IPS-11a (cell line): ENCODE data around the gene APOBEC3A.
"Not testable (repeated sequence)": the region's sequence is repeated elsewhere in the genome, so short reads cannot be mapped to it uniquely, and the experiment has no call there.

ENCODE experiments used
- H3K4me3 ChIP-seq: one replicate; pipeline ENCODE4 v1.5.1; 2013; ENCODE audit warnings: low read depth, low read length, control low read depth

The APOBEC3A gene

DNA sequence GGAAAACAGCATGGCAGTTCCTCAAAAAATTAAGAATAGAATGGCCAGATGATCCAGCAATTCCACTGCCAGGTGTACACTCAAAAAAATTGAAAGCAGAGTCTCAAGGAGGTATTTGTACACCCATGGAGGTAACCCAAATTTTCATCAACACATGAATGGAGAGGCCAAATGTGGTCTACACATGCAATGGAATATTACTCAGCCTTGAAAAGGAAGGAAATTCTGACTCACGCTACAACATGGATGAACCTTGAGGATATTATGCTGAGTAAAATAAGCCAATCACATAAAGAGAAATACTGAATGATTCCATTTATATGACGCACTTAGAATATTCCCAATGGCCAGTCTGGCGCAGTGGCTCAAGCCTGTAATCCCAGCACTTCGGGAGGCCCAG is 19.9 kb downstream of the APOBEC3A start:
- not testable (repeated sequence) for H3K4me3 ChIP-seq

DNA sequence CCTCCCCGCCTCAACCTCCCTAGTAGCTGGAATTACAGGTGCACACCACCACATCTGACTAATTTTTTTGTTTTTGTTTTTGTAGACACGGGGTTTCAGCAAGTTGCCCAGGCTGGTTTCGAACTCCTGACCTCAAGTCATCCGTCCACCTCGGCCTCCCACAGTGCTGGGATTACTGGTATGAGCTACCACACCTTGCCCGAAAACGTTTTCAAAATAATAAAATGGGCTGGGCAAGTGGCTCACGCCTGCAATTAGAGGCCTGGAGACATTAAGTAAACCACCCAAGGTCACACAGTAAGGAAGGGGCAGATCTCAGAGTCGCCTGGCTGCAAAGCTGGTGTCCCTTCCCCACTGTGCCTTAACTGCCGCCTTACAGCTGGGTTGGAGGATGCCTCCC is 23.2 kb downstream of the APOBEC3A start:
- not testable (repeated sequence) for H3K4me3 ChIP-seq

DNA sequence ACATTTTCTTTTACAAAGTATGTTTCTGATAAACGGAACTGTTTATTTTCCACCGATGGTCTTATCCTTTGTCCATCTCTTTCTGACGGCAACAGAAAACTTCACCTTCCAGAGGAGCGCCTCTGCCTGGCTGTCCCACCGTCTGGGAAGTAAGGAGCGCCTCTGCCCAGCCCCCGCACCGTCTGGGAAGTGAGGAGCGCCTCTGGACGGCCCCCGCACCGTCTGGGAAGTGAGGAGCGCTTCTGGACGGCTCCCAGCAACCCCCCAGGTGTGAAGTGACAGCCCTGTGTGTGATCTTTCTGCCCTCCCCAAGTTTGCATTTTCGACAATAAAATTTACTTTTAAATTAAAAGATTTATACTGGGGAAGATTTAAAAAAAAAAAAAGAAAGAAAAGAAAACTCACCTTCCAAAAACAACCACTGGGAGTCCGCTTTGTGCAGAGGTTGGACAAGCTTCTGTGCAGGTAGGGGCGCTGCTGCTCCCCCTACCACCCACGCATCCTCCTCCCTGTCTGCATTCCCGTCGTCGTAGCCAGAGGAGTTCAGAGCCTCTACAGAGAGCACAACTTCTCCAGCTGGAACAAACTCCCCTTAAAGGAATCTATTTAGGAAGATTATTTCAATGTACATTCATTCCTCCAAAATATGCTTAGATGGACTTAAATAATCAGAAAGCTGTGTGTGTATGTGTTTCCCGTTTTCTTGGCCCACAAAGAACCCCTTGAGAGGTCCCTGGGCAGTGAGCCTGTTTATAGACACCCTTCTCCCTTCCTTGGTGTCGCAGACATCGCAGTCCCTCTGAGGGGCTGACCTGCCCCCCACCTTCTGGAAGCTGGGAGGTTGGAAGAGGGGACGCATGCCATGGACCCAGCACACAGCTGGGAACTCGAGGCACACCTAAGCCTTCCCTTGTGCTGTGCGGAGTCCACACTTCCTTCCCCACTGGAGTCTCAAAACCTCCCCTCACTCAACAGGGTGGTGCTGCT is 23.9 kb downstream of the APOBEC3A start:
- no peak overlapping the region for H3K4me3 ChIP-seq

DNA sequence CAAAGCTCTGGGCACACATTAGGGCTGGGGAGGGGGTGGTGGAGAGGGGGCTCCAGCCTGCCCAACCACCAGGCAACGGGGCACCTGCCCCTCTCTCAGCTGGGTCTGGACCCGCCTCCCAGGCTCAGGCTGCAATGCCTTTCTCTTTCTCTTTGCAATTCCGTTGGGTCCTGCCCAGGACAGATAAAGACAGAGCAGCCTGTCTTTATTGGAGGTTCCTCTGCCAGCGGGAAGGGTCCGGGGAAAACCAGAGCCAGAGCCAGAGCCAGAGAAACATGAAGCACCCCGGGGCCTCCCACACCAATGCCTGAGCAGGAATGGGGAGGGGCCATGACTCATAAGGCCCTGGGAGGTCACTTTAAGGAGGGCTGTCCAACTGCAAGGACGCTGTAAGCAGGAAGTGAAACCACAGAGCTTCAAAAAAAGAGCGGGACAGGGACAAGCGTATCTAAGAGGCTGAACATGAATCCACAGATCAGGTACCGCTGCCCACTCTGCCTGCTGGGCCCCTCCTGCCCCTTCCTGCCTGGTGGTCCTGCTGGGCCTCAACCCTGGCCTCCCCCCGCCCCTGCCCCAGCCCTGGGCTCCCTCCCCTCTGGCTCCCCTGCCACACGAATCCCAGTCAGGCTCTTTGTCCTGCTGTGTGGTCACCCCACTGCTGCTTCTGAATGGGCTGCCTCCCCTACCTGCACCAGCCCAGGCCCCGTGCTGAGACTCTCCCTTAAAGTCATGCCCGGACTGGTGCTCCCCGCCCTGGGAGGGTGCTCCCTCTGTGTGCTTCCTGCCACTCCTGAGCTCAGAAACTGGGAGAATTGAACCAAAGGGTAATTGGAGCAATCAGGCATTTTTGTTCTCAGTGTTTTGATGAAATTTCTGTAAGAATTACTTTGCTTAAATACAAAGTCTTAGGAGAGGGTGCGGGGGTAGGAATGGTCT is 24.9 kb downstream of the APOBEC3A start, which contains the start of gene APOBEC3B:
Gene APOBEC3B (plus strand): TSS at position 356 of the 936 bp plus-strand sequence. CDS start 107 bp downstream, at position 463.
- H3K4me3 ChIP-seq = no peak within 1 kb of the TSS

DNA sequence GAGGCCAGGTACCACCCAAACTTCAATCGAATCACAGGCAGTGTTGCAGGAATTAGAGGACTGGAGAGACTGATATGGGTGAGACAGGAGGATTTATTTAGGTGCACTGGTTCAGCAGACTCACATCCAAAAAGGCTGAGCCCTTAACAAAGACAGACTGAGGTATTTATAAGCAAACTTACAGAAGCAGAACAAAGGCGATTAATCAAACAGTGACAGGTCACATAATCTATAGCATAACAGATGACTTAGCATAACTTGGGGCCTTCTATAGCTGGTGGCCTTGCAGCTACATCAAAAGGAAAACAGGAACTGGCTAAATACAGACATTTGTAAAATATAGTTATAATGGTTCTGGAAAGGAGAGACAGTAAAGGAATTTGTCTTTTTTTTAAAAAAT is 26.8 kb downstream of the APOBEC3A start:
- H3K4me3 ChIP-seq = no peak overlapping the region

DNA sequence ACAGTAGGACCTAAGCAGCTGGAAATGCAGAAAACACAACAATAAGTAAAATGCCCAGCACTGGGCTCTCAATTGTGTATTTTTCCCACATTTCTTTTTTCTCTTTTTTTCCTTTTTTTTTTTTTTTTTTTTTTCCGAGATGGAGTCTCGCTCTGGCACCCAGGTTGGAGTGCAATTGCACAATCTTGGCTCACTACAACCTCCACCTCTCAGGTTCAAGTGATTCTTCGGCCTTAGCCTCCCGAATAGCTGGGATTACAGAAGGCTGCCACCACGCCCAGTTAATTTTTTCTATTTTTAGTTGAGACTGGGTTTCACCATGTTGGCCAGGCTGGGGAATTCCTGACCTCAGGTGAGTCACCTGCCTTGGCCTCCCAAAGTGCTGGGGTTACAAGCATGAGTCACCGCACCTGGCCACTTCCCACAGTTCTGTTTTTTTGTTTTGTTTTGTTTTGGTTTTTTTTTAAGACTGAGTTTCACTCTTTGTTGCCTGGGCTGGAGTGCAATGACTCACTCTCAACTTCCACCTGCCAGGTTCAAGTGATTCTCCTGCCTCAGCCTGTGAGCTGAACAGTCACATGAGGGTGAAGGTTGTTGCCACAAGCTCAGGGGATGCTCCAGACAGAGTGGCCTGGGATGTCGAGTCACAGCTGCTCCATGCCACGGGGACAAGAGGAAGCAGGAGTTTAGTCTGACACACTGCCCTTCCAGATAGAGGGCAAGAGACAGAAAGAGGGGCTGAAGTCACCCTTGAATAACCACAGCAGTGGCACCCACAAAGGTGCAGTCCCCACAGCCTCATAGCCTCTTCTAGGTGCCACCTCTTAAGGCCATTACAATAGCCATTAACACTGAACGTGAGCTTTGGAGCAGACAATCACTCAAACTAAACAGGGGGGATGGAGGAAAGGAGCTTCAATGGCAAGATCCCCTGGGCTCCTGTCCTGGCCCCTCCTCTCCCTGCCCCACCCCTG is 27.7 kb downstream of the APOBEC3A start:
- H3K4me3 ChIP-seq = not testable (repeated sequence)

DNA sequence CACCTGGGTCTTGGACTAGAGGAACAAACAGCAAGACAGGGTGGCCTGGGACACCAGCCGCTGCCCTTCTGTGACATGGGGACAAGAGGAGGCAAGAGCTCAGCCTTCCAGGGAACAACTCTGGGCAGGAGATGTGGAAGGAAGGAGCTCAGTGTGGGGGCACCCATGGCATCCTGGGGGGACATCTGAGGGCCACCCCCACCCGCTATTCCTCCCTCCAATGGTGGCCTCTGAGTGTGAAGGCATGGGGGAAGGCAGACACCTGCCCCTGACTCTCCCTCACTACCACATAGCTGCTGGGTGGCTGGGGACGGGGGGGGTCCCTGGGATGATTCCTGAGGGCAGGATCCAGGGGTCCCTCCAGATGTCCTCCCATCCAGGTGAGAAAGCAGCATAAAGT is 29.2 kb downstream of the APOBEC3A start:
- H3K4me3 ChIP-seq = no peak overlapping the region

DNA sequence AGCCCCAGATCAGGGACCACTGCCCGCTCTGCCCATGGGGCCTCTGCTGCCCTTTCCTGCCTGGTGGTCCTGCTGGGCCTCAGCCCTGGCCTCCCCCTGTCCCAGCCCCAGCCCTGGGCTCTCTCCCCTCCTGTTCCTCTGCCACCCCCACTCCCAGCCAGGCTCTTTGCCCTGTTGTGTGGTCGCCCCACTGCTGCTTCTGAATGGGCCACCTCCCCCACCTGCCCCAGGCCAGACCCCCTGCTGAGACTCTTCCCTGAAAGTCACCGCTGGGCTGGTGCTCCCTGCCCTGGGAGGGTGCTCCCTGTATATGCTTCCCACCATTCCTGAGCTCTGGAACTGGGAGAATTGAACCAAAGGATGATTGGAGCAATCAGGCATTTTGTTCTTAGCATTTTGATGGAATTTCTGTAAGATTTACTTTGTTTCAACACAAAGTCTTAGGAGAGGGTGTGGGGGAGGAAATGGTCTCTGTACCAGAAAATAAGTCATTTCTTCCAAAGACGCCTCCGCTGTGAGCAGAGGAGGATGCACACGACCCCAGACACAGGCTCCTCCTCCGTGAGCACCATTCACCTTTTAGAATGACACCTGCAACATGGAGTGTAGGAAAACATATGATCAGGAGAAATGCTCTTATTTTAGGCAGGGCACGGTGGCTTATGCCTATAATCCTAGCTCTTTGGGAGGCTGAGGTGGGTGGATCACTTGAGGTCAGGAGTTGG is 29.9 kb downstream of the APOBEC3A start:
- no peak overlapping the region for H3K4me3 ChIP-seq

DNA sequence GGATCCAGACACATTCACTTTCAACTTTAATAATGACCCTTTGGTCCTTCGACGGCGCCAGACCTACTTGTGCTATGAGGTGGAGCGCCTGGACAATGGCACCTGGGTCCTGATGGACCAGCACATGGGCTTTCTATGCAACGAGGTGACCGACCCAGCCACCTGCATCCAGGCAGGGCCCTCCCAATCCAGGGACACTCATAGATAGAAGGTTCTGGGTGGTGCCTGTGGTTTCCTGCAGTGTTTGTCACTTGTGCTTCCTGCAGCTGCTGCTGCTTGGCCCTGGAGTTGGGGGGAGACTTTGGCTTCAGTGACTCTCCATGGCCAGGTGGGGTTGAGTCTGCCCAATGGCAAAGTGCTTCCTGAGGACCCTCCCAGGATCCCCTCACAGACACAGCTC is 32.1 kb downstream of the APOBEC3A start:
- no peak overlapping the region for H3K4me3 ChIP-seq

DNA sequence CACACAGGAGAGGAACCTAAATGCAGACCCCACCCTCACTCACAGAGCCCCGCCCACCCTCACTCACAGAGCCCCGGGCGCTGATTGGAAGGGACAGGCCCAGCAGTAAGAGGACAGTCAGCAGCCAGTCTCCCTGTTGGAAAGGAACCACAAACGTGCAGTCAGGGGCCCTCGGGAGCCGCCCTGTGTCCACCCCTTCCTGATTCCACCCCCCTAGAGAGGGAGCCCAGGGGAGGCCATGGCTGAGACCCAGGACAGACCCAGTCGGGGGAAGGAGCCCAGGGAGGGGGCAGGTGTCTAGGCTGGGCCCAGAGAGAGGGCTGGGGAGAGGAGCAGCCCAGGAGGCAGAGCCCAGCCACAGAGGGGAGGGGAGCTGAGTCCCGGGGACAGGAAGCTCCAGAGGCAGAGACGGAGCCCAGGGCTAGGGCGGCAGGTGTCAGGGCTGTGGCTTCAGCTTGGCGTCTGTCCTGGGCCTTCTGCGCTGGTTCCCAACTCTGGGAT is 35.5 kb downstream of the APOBEC3A start:
- H3K4me3 ChIP-seq = not testable (repeated sequence)

DNA sequence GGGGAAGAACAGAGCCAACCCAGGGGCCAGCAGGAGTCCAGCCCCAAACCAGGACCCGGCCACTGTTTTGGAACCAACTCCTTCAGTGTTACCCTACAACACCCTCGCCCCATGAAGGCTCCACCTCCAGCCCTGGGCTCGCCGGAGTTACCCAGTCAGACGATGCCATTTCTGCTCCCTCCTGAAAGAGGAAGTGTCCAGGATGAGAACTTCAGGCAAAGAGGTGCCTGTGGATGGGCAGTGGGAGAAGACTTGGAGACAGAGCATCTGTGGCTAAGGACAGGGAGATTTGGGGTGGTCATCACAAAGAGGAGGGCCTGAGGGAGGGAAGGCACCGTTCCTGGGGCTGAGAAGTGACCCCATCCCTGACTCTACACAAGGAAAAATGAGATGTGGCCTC is 38.7 kb downstream of the APOBEC3A start:
- H3K4me3 ChIP-seq = no peak overlapping the region

DNA sequence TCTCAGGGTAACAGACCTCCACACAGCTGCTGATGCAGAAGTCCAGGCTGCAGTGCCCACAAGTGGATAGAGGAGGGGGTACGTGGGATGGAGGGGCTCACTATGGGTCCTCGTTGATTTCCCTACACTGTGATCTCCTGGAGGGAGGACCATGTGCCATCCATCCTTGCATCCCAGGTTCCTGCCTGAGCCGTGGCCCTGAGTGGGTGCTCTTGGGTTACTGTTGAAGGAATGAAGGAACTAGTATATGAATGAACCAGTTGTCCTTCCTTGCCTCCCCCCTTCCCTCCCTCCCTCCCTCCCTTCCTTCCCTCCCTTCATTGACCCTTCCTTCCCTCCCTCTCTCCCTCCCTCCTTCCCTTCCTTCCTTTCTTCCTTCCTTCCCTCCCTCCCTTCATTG is 40.1 kb downstream of the APOBEC3A start:
- H3K4me3 ChIP-seq = no peak overlapping the region

DNA sequence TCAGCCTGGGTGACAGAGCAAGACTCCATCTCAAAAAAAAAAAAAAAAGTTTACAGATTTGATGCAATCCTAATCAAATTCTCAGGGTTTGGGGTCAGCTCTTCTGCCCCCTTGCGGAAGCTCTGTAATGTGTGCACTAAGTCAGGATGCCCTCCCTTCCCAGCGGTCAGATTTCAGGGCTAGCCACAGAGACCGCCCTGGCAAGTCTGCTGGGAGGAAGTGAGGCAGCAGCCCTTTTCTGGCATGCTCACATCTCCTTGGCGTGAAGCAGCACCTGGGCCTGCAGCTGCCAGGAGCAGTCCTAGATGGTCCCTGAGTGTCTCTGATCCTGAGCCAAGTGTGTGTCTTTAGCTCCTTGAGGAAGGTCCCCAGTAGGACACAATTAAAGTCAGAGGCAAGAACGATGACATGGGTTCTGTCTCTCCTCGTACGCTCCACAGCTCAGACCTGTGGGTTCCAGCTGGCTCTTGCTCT is 45.8 kb downstream of the APOBEC3A start:
- H3K4me3 ChIP-seq = no peak overlapping the region

DNA sequence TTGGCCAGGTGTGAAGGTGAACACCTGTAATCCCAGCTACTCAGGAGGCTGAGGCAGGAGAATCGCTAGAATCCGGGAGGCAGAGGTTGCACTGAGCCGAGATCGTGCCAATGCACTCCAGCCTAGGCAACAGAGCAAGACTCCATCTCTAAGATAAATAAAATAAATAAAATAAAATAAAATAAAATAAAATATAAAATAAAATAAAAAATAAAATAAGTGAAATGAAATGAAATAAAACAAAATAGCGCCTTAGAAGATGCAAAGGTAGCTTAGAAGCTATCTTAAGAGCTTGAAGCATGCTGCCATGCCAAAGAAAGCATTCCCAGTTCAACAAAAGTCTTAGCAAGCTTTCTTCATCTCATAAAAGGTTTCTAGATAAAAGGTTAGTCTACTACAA is 49.8 kb downstream of the APOBEC3A start:
- no peak overlapping the region for H3K4me3 ChIP-seq

DNA sequence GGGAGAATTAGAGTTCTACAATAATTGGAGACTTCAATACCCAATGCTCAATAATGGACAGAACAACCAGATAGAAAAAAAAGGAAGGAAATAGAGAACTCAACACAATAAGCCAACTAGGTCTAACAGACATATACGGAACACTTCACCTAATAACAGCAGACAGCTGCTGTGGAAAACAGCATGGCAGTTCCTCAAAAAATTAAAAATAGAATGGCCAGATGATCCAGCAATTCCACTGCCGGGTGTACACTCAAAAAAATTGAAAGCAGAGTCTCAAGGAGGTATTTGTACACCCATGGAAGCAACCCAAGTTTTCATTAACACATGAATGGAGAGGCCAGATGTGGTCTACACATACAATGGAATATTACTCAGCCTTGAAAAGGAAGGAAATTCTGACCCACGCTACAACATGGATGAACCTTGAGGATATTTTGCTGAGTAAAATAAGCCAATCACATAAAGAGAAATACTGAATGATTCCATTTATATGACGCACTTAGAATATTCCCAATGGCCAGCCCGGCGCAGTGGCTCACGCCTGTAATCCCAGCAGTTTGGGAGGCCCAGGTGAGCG is 51.0 kb downstream of the APOBEC3A start:
- H3K4me3 ChIP-seq = not testable (repeated sequence)

DNA sequence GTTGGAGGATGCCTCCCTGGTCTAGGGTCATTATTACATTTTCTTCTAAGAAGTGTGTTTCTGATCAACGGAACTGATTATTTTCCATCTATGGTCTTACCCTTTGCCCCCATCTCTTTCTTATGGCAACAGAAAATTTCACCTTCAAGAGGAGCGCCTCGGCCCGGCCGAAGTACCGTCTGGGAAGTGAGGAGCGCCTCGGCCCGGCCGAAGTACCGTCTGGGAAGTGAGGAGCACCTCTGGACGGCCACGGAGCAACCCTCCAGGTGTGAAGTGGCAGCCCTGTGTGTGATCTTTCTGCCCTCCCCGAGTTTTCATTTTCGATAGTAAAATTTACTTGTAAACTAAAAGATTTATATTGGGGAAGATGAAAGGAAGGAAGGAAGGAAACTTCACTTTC is 53.5 kb downstream of the APOBEC3A start:
- H3K4me3 ChIP-seq = no peak overlapping the region
